Measurements from ENCODE around the gene KCNB1.

KCNB1 gene

DNA sequence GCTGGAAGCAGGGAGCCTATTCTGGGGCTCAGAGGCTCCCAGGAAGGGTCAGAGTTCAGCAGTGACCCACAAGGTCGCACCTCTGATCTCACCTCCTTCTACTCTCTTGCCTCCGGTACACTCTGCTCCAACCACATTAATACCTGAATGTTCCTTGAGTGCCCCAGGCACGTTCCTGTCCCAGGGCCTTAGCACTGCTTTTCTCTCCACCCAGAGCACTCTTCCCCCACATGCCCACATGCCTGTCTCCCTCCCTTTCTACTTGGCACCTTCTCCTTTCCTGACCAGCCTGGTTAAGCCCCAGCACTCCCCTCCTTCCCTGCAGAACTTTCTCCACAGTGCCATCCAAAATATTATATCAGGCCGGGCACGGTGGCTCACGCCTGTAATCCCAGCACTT is 13.4 kb downstream of the KCNB1 start:
- DNase-seq (ENCODE audit: low read depth) = no peak

DNA sequence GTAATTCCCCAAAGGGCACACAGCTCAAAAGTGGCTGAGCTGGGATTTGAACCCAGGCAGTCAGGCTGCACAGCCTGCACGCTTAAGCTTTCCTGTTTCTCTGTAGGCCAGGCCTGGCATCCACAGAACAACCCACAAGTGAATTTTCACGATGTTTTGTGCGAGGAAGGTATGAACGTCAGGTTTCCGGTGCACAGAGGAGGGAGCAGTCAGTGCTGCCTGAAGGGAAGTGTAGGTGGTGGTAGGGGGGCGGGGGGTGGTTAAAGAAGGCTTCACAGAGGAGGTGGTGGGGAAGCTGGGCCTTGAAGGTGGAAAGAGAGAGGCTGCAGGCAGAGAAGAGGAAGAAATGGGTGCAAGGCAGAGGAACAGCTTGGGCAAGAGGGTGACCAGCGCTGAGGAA is 14.1 kb downstream of the KCNB1 start:
- no peak for DNase-seq (ENCODE audit: low read depth)

DNA sequence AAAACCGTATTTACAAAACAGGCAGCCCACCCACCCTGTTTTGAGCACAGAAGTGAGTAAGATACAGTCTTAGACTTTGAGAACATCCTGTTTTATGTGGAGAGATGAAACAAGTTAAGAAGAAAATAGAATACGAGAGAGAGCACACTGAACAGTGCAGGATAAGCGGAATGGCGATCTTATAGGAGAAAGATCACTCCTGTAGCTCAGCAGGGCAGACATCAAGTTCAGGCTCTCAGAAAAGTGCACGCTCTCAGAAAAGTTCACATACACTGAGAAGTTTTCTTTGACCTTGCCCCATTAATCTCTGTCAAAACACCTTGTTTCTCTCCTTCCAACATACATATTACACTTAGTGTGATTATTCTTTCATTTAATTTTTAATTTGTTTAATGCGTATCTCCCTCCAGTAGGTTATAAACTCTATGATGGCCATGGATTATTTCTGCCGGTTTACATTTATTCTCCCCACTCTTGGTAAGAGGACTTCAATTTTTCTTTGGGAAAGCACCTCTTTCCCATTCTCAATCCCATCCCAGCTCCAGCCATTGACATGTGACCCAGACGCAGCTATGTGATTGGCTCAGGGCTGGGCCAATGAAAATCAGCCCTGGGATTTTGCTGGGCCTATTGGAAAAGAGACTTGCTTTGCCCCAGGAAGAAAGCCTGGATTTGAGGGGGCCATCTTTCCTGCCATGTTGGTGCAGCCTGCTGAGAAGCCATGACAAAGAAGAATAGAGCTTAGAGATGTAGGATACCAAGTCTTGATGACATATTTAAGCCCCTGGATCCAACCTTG is 16.2 kb downstream of the KCNB1 start:
- no peak for DNase-seq (ENCODE audit: low read depth)

DNA sequence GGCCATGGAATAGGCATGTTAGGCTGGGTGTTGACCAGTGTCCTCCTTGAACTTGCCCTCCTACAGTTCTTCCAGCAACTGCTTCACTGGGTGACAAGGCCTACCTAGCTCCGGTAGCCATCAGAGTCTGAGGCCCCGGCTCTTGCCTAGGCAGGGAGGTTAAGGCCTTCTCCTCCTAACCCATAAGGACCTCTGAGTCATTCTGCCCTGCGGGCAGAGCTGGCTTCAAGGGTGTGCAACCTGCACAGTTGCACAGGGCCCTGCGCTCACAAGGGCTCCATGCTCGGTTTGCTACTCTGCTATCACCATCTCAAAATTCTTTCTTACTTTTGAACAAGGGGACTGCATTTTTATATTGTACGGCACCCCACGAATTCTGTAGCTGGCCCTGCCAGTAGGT is 17.9 kb downstream of the KCNB1 start:
- DNase-seq (ENCODE audit: low read depth) = no peak

DNA sequence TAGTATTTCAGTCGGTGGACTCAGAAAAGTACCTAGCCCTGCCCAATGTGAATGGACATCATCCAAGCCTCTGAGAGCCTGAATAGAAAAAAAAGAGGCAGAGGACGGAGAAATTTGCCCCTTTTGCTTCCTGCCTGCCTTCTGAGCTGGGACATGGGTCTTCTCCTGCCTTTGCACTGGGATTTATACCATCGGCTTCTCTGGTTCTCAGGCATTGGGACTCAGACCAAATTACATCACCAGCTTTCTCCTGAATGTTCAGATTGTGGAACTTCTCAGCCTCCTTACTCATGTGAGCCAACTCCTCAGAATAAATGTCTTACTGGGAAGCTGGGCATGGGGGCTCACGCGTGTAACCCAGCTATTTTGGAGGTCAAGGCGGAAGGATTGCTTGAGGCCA is 19.8 kb downstream of the KCNB1 start:
- no peak for DNase-seq (ENCODE audit: low read depth)

DNA sequence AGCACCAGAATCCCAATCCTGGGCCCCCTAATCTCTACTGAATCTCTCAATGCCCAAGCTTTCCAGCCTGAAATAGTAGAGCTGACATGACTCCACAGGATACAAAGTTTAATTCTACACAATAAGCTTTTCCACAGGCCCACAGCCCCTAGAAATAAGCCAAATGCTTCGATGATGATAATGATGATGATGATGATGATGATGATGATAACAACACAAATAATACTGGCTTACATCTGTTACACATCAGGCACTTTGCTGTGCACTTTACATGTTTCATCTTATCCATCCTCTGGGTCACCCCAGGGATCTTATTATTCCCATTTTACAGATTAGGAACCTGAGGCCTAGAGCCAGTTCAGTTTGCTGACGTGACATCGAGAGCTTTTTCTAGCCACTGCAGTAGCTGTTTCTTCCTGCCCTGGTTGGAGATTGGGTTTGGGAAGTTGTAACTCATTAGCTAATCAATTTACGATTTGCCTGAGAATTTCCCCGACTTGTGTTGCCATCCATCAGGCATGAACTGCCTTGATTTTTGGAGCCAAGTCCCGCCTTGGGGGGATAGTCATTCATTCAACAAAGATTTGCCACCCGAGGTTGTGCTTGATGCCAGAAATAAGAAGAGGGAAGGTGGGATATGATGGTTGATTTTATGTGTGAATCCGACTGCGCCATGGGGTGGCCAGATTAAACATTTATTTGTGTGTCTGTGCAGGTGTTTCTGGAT is 20.4 kb downstream of the KCNB1 start:
- no peak for DNase-seq (ENCODE audit: low read depth)

DNA sequence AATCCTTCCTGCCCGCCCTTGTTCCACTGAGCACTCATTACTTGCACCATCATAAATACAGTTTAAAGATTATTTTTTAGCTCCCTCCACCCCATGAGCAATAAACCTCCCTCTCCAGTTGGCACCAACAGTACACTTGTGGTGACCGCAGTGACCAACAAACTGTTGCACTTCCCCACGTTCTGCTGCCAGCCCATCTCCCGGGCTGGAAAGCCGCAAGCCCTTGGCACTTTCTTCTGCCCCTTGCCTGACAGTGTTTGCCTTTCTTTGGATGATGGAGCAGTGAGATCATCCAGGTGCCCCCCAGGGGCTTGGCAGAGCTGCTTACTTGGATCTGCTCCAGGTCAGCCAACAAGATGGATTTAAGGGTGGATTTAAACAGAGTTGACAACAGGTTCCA is 21.6 kb downstream of the KCNB1 start:
- DNase-seq (ENCODE audit: low read depth) = no peak

DNA sequence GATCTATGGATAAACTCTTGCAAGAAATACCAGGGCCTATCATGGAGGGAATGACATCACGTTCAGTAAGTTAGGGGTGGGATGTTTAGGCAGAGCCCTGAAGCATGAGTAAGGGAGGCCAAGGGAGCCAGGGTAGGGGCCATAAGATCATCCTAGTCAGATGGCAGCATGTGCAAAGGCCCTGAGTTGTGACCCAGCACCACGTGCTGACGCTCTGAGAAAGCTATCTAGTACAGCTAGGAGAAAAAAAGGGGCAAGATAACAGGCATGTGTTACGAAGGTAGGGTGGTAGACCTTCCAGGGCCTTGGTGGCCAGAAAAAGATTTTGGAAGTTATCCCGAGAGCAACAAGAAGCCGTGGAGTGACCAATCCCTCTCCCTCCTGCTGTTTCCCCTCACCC is 22.3 kb downstream of the KCNB1 start:
- no peak for DNase-seq (ENCODE audit: low read depth)

DNA sequence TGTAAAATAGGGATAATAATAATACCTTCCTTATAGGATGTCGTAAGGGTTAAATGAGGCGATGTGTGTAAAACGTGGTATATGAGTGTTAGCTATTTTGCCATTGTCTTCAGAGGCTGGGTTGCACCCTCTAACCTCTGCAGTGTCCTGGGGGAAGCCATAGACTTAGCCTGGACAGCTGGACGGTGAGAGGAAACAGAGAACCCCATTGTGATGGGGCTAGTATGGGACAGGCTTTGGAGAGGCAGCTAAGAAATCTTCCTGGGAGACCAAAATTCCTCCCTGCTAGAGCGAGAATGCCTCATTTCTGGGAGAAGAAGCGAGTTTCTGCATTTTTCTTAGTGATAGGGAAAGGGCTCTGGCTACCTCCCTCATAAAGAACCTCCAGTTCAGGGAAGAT is 22.8 kb downstream of the KCNB1 start:
- no peak for DNase-seq (ENCODE audit: low read depth)

DNA sequence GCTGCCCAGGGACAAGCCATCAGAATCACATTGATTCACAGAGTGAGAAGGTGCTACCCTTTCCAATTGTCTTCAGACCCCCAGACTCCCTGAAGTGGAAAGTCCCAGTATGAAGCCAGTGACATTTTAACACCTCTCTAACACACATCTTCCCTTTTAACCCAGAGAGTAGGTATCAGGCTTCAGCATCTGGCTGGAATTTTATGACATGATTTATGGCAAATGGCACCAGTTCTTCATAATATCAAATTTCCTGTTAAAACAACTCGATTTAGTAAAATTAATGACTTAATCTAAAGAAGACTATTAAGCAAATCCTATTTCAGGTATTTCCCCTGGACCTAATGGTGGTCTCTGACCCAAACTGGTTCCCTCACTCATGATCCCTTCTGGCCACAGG is 25.0 kb downstream of the KCNB1 start:
- DNase-seq (ENCODE audit: low read depth) = no peak

DNA sequence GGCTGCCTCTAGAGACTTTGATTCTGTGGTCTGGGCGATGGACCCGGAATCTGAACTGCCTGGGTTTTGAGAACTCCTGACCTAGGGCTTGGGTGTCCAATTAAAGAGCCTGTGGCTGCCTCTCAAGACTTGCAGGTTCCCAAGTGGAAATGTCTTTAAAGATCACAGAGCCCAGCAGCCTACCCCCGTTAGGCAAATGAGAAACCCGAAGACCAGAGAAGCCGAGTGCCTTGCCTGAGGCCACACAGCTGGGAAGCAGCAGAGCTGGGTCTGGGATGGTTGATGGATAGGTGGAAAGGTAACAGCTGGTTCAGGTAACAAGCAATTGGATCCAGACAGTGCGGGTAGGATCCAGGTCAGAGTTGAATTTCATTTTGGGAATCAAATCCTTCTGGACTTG is 25.8 kb downstream of the KCNB1 start:
- DNase-seq (ENCODE audit: low read depth) = no peak

DNA sequence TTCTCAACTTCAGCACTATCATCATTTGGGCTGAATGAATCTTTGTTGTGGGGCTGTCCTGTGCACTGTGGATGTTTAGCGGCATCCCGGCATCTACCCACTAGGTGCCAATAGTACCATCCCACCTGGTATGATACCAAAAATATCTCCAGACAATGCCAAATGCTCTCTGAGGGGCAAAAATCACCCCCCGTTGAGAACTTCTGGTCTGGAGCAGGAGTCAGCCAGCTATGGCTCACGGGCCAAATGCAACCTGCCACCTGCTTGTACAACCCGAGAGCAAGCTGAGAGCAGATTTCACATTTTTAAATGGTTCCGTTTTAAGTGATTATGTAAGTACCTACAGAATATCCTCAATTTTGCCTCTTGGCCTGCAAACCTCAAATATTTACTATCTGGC is 26.8 kb downstream of the KCNB1 start:
- no peak for DNase-seq (ENCODE audit: low read depth)

DNA sequence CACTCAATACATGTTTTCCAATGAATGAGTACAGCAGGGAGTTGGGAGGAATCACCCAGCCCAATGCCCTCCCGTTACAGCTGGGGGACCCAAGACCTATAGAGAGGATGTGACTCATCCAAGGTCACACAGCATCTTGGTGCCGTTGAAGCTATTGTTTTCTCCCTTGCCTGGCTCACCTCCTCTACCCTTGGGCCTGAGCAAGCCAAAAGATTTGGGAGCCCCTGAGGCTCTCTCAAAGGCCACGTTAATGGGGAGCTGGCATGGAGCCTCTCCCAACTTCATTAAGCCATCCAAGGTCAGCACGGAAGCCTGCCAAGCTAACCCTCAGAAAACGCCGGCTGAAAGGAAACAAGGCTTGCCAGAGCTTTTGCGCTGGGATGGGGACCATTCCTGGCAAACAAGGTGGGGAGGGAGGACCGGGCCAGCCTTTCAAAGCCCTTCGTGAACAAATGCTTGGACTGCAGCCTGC is 30.4 kb downstream of the KCNB1 start:
- no peak for DNase-seq (ENCODE audit: low read depth)

DNA sequence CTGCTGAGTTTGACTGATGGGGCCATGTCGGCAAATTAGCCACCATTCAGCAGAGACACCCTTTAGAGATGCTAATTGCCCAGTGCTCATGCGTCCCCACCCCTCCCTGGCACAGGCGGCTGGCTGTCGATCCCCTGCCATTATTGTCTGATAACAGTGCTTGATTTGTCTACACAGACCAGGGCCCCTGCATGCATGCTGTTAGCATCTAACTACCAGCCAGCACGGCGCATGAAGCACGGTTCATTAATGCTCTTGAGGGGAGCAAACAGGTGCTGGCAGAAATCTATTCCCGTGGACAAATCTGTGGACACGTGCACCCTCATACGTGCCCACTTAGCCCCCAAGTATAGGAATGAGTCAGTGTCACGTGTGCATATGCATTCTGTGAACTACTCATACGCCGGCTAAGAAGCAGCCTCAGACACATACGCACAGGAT is 32.2 kb downstream of the KCNB1 start:
- DNase-seq (ENCODE audit: low read depth) = no peak

DNA sequence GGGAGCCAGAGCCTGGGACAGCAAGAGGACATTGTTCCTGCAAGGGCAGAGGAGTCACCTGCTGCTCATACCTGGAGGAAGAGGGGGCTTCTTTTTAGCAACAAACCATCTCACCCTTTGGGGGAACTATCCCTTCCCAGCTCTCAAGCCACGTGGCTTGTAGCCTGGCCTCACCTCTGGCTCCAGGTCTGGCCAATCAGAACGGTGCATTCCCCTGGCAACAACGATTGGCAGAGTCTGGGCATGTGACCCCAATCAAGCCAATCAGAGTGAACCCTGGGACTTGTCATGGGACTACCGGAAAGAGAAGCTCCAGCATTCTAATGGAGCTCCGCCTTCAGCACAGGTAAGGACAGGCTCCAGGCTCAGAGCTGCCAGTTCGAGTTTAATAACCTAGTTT is 33.6 kb downstream of the KCNB1 start:
- DNase-seq (ENCODE audit: low read depth) = no peak

DNA sequence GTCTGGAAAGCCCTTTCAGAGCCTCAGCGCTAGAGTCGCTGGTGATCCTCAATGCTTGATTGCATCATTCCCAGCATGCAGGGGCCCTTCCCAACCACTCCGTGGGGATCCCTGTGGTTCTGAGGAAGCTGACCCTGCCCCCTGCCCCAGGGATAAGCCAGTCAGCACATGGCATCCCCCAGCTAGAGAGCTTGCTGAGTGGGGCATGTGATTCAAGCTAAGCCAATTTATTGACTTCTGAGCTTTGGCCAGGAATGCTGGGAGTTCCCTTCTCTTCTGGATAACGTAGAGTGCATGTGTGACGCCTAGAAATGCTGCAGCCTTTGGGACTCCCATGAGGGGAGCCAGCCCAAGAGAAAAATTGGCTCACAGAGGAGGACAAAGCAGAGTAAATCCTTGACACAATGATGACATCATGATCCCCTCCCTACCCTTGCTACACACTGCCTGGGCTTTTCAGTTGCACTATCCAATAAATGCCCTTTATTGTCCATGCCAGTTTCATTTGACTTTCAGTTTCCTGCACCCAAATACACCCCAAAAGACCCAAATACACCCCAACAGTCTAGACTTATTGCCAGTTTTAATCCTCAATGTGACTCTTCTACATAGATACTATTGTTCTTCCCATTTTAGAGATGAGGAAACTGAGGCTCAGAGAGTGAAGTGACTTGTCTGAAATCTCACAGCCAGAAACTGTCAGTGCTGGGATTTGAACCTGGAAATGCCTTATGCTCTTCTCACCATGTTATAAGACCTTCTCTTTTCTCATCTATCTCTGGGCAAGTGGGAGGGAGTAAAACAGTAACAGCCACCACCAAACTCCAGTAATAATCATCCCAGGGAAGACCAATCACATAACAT is 34.3 kb downstream of the KCNB1 start:
- DNase-seq (ENCODE audit: low read depth) = no peak

DNA sequence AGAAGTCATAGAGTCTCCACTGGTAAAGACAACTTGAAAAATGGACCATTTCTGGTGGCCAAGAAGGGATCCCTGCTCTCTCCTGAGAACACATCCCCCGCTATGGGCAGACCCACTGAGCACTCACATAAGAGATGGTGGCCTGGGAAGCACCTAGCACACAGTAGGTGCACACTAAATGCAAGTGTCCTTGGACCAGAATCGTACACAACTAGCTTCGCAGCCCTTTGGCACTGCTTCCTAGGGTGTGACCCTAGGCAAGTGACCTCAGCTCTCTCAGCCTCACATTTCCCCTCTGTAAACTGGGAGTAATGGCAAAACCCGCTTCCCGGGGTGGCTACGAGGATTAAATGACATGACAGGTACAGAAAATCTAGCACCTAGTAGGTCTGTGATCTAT is 35.1 kb downstream of the KCNB1 start:
- DNase-seq (ENCODE audit: low read depth) = no peak

DNA sequence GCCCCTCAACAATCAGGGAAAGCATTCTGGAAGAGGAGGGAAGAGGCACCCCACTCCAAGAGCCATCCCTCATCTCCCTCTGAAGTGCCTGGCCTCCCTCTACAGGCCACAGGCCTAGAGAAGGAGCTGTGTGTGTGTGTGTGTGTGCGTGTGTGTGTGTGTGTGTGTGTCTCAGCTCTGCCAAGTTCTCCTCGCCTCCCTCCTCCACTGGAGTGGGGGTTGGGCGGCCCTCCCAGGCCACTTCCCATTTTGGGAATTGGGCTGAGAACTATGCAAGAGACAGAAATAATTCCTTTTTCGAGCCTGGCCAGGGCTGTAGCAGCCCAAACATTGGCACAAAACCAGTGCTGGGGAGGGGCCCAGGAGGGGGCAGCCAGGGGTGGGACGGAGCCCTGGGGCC is 35.7 kb downstream of the KCNB1 start:
- DNase-seq (ENCODE audit: low read depth) = no peak

DNA sequence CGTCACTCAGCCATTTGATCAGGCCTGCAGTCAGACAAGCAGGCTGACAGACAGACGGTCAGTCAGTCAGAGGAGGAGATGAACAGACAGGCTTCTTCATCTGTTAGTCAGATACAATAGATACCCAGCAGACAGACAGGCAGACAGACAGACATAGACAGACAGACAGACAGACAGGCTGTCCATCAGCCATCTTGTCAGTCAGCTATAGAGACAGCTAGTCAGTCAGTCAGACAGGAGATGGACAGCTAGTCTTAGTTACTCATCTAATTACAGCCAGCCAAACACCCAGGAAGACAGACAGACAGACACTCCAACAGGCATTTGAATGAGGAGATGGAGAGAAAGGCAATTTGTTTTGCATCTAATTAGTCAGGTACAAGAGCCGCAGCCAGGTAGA is 36.4 kb downstream of the KCNB1 start:
- DNase-seq (ENCODE audit: low read depth) = no peak

DNA sequence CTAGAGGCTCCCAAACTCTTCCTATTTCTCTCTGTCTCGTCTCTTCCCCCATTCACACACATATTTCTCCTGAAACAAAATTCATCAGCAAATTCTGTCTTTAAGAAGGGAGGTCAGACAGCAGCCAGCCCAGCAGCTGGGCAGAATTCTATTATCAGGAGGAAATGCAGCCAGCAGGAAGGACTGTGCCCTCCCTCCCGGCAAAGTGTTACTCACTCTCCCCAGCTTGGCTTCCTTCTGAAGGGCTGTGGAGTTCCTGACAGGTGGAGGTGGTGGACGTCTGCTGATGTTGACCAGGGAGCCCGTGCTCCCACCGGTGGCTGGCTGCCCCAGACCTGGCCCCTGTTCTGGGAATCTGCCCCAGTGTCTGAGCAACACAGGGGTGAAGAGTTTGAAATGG is 37.3 kb downstream of the KCNB1 start:
- no peak for DNase-seq (ENCODE audit: low read depth)

DNA sequence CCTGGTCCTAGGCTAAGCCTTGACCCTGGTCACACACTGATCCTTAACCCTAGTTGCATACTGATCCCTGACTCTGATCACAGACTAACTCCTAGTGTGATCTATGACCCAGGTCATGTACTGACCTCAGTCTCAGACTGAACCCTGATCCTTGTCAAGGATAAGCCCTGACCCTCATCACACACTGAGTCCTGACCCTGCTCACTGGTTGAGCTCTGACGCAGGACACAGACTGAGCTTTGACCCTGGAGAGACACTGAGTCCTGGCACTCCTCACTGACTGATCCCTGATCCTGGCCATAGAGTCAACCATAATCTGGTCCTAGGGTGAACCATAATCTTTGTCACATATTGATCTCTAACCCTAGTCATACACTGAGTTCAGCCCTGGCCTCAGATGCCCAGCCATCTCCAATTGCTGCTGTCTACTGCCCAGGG is 37.9 kb downstream of the KCNB1 start:
- DNase-seq (ENCODE audit: low read depth) = no peak

DNA sequence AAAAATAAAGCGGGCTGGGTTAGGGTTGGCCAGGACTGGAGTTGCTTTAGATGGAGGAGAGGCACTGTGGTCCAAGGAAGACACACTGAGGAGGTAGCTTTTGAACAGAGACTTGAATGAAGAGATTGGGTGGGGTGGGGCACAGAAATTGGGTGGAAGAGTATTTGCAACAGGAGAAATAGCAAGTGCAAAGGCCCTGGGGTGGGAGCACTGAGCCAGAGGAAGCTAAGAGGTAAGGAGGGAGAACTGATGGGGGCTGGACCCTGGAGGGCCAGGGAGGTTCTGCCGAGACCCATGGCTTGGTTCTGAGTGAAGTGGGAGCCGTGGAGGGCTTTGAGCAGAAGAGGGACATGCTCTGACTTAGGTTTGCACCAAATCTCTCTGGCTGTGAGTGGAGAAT is 45.4 kb downstream of the KCNB1 start:
- DNase-seq (ENCODE audit: low read depth) = no peak

DNA sequence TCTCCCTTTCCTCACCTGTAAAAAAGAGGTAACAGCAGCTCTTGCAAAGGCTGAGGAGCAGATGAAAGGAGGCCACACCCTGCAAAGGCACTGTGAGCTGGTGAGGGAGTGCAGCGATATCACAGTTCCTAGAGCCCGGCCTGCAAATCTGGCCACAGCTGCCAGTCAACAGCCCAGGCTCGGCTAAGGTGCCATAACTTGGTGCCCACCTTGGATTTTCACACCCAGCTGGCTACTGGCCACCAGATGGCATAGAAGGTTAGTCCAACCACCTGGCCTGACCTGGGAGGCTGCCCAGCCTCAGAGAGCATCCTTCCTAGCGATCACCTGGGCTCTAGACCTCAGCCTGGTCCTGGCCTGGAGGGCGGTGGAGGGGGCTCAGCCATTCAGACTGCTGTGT is 46.8 kb downstream of the KCNB1 start:
- DNase-seq (ENCODE audit: low read depth) = no peak

All from activated gamma-delta T cell treated with anti-CD3 and anti-CD28 coated beads, Interleukin-2, amount 50 U/mL, for 16 hours (primary cell).